UCSD-AML1 (cell line): ENCODE measurements around the gene CTU1.
"Not testable (repeated sequence)": the region's sequence is repeated elsewhere in the genome, so short reads cannot be mapped to it uniquely, and the experiment has no call there.

Experiments
- DNase-seq: peaks from one replicate; lab custom pipeline; 2025; ENCODE audit not compliant: unreplicated experiment; lab: John Stamatoyannopoulos, UW

Gene CTU1

GRCh38 chr19:51108066-51108804 is at the start of gene CTU1:
Gene CTU1, minus strand, starts transcription at chr19:51108409. Its CDS starts 3,840 bp downstream, at chr19:51104569.
- peak; percentile 99 for DNase-seq

DNA sequence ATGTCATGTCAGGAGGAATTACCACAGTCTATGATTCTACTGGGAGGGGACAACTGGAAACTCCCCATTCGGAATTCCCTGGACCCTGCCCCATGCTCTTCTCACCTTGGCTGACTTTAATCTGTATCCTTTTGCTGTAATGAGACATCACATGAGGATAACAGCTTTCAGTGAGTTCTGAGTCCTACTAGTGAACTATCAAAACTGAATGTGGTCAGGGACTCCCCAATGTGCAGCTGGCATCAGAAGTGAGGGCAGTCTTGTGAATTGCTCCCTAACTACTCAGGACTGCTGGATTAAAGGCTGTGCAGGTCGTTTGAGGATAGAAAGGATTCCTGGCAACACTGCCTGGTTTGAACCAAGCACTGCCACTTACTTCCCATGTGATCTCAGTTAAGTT is 49.1 kb upstream of the CTU1 start:
- no peak for DNase-seq

- no peak for DNase-seq
These were observed 48.5 kb upstream of the CTU1 start for GRCh38 chr19:51156710-51157109.

DNA sequence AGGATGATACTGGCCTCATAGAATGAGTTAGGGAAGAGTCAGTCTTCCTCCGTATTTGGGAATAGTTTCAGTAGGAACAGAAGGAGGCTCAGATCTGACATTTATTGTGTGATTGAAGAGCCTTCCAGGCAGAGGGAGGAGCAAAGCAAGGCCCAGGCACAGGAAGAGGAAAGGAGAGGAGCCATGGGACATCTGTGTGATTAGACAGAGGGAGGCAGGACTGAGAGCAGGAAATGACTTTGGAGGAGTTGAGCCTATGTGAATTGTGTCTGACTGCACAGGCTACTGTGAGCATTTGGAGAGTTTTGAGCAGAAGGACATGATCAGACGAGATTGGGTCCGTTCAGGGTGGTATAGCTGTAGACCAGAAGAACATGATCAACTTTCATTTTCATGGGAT is 42.4 kb upstream of the CTU1 start:
- DNase-seq, result no peak

- no peak for DNase-seq
These were observed 40.4 kb upstream of the CTU1 start for GRCh38 chr19:51148580-51148979.

DNA sequence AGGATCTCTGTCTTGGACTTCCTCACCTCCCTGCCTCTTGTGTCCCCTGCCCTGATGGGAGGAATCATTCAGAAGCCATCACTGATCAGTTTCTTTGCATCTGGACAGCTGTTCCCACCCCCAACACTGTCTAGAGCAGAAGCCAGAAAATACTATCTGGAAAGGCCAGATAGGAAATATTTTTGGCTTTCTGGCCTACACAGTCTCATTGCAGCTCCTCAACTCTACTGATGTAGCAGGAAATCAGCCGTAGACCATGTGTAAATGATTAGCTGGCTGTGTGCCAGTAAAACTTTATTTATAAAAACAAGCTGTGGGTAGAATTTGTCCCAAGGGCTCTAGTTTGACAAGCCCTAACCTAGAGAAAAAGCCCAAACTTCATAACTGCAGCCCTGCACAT is 39.5 kb upstream of the CTU1 start:
- no peak for DNase-seq

- DNase-seq, result no peak
These were observed 38.5 kb upstream of the CTU1 start for GRCh38 chr19:51146751-51147150.

- no peak for DNase-seq
These were observed 37.8 kb upstream of the CTU1 start for GRCh38 chr19:51145916-51146493.

DNA sequence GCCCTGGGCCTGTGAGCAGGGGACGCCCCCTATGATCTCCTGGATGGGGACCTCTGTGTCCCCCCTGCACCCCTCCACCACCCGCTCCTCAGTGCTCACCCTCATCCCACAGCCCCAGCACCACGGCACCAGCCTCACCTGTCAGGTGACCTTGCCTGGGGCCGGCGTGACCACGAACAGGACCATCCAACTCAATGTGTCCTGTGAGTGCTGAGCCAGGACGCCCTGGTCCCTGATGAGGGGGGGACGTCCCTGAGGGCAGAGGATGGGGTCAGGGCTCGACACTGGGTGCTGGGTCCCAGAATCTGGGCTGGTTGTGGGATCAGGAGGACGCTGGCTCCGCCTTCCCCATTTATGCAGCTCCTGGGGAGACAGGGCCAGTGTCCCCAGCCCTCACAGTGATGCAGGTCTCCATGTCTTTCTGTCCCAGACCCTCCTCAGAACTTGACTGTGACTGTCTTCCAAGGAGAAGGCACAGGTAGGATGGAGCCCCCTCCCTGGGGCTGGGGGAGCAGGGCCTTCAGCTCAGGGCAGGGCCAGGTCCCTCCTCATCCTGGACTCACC is 36.4 kb upstream of the CTU1 start:
- DNase-seq, result no peak

- no peak for DNase-seq
These were observed 35.3 kb upstream of the CTU1 start for GRCh38 chr19:51143486-51143885.

DNA sequence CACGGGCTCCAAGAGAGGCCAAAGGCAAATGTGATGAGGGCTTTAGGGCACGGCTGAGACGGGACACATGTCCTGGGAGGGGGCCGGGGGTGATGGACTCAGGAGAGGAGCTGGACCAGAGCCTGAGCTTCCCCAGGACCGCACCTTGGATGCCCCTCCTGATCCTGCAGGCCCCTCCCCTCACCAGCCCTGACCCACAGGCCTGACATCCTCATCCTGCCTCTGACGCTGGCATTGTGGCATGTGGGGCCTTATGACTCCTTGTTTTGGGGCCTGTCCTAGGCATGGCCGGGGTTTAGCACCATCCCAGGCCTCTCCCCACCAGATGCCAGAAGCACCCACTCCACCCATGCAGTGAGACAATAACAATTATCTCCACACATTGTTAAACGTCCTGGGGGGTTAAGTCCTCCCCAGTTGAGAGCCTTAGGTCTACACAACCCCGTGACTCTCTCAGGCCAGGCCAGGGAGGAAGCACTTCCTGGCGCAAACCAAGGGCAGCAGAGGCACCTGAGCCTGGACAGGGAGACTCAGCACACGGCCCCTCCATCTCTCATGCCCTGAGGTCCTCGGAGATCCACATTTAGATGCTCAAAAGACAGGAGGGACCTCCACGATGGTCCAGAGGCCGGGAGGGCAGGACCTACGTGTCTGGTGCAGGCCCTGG is 34.7 kb upstream of the CTU1 start:
- not testable (repeated sequence) for DNase-seq

GRCh38 chr19:51142119-51142518 is 33.9 kb upstream of the CTU1 start, which contains the start of gene SIGLEC7:
Gene SIGLEC7, plus strand, starts transcription at chr19:51142301. Its CDS starts 69 bp downstream, at chr19:51142370.
- no peak for DNase-seq

DNA sequence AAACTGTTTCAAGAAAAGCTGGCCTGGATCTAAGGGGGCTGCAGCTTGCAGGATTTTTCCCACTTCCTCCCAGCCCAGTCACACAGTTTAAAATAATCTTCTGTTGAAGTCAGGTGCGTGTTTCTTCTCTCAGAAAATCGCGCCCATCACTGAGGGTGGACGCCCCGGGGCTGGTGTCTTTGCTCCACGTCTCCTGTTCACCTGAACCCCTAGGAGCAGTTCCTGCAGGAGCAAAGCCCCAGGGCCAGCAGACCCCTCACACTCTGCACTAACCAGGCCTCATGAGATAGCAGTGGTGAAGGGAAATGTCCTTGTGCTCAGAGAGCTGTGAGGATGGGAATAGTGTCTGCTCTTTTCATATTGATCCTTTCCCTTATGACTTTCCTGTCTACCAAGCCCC is 33.0 kb upstream of the CTU1 start:
- no peak for DNase-seq

DNA sequence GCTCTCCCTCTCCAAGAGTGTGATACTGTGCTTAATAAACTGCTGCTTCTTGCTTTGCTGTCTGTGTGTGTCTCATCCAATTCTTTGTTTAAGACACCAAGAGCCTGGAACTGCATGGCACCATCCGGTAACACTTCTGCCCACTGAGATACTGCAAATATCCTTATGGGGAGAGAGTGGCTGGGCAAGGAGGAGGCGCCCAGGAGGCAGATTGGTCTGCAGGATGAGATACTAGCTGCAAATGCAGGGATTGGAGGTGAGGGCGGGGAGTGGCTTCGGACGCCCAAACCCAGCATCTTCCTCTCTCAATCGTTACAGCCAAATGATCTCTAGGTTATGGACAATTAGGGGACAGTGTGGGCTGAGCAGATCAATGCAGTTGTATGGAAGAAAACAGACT is 32.2 kb upstream of the CTU1 start:
- no peak for DNase-seq

DNA sequence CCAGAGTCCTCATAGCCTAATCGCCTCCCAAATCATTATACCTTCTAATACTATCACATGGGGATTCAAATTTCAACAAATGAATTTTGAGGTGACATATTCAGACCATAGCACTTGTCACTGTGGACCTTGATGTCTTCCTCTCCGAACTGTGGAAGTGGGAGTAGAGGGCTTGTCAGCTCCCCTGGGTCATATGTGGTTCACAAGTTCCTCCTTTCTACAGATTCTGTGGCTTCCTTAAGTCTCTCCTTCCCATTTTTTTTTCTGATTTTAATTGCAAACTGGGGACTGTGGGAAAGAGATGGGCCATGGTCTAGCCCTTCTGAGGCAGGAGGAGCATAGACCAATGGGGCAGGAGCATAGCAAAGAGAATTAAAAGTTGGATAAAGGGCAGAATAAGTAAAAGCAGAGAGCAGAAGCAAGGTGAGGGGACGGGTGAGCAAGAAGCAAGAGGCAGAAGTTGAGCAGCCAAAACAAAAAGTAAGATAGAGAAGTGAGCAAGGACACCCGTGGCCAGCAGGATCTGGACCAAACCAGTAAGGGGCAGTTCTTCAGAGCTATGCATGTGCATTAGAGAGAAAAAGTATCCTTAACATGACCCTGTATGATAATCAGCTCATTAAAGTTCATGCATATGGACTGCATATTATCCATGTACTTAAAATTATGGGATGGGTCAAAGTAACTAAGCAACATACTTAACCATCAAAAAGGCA is 31.2 kb upstream of the CTU1 start:
- peak; percentile 35 for DNase-seq

- DNase-seq, result peak; percentile 39
These were observed 30.4 kb upstream of the CTU1 start for GRCh38 chr19:51138549-51138979.

DNA sequence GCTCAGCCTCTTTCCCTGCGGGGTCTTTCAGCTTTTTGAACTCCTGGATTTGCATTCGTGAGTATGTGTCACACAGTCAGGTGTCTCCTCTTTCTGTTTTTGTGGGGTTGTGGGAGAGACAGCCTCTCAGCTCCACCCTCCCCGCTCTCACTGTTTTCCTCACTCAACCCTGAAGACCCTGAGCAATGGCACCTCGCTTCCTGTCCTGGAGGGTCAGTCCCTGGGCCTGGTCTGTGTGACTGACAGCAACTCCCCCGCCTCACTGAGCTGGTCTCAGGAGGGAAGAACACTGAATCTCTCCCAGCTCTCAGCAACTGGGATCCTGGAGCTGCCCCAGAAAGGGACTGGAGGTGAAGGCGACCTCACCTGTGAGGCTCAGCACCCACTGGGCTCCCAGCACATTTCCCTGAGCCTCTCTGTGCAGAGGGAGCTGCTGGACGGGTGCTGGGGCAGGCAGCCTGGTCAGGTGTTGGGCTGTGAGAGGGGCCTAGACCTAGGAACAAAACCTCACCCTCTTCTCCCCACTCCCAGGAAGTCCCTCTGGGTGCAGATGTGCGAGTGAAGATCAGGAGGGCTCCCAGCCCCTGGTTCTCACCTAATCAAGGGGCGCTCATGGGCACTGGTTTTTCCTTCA is 29.7 kb upstream of the CTU1 start:
- no peak for DNase-seq

GRCh38 chr19:51136851-51137551 is 28.8 kb upstream of the CTU1 start:
- DNase-seq, result peak; percentile 73

GRCh38 chr19:51135986-51136762 is 28.0 kb upstream of the CTU1 start:
- DNase-seq, result no peak
